HG03565 (cell line): ENCODE data around the gene OTUD4.

ENCODE experiments used
- ATAC-seq: cut with Tn5 transposase; IDR thresholded peaks from one replicate; pipeline ENCODE4 v1.9.1; 2021; ENCODE audit warnings: mild to moderate bottlenecking, moderate library complexity; ENCODE audit not compliant: unreplicated experiment

The OTUD4 gene

GRCh38 chr4:145131848-145132247 lies 48.5 kb downstream of the OTUD4 start:
- ATAC-seq = no peak

DNA sequence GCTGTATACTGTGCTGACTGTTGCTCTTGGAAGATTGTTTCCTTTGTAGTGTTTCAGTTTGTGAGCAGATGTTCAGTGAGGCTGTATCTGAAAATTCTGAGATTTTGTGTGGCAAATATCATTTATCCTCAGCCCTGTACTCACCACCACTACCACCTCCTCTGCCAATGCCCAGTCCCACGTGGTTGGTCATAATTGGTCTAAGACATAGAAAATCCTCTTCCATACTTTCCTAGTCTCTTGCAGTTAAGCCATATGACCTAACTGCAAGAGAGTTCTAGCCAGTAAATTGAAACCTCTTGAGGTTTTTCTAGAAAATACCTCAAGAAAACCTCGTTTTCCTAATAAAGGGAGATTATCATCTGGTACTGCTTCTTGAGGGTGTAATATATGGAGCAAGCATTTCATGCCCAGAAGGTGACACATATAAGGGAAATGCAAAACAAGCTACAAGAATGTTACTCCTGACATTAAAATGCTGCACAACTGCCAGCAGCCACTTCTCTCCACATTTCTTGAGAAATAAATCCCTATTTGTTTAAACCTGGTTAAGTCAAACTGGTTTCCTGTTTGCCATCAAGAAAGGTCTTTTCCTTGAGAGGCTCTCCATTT lies 49.5 kb downstream of the OTUD4 start:
- no peak for ATAC-seq

GRCh38 chr4:145130130-145130529 lies 50.3 kb downstream of the OTUD4 start:
- ATAC-seq = no peak

GRCh38 chr4:145125396-145125795 lies 55.0 kb downstream of the OTUD4 start:
- ATAC-seq = no peak

GRCh38 chr4:145108128-145108527 lies 72.3 kb downstream of the OTUD4 start:
- ATAC-seq = no peak

GRCh38 chr4:145107126-145107525 lies 73.3 kb downstream of the OTUD4 start:
- ATAC-seq = no peak

DNA sequence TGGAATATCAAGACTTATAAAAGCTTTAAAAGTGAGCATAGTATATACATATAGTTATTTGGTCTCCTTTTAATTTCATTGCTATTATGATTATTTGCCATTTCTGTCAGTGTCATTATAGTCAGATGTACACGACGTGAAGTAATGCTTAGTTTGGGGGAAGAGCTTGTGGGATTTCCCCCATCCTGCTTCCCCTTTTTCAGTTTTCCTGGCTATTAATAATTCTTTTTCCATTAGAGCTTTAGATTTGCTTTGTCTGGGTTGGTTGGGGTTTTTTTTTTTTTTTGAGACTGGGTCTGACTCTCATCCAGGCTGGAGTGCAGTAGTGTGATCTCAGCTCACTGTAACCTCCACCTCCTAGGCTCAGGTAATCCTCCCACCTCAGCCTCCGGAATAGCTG lies 76.9 kb downstream of the OTUD4 start:
- ATAC-seq = no peak

DNA sequence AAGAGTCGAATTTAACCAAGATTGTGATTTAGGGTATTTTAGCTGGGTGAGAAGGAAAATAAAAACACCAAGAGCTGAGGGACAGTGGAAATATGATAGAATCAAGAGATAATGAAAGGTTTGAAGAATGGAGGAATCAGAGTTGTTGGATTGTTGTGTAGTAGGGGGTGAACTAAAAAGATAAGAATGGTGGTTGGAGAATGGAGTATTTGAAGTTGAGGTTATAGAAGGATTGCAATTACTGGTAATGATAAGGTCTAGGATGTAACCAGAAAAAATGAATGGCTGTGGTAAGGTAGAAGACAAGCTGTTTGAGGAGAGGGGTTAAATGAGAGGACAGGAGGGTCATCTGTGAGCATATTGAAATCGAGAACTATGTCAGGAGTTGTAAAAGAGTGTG lies 77.8 kb downstream of the OTUD4 start:
- no peak for ATAC-seq

- no peak for ATAC-seq
Observed at GRCh38 chr4:145101091-145101490, 79.3 kb downstream of the OTUD4 start.

DNA sequence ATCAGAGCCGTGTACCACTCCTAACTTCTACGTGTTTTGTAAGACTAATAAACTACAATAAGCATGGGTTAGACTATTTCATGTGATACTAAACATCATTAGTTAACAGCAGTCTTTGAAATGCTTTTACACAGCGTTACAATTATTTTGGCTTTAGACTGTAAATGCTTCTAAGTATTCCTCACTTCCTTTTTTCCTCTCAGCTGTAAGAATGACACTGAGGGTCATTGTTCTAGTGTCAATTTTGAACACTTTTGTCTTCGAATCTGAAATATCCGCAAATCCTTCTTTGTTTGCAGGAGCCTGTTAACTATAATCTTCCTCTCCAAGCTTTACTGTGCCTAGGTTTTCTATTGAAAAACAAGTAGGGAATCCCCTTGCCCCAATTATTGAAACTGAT lies 80.7 kb downstream of the OTUD4 start:
- no peak for ATAC-seq

GRCh38 chr4:145098675-145099037 lies 81.7 kb downstream of the OTUD4 start:
- peak; percentile 13 for ATAC-seq

DNA sequence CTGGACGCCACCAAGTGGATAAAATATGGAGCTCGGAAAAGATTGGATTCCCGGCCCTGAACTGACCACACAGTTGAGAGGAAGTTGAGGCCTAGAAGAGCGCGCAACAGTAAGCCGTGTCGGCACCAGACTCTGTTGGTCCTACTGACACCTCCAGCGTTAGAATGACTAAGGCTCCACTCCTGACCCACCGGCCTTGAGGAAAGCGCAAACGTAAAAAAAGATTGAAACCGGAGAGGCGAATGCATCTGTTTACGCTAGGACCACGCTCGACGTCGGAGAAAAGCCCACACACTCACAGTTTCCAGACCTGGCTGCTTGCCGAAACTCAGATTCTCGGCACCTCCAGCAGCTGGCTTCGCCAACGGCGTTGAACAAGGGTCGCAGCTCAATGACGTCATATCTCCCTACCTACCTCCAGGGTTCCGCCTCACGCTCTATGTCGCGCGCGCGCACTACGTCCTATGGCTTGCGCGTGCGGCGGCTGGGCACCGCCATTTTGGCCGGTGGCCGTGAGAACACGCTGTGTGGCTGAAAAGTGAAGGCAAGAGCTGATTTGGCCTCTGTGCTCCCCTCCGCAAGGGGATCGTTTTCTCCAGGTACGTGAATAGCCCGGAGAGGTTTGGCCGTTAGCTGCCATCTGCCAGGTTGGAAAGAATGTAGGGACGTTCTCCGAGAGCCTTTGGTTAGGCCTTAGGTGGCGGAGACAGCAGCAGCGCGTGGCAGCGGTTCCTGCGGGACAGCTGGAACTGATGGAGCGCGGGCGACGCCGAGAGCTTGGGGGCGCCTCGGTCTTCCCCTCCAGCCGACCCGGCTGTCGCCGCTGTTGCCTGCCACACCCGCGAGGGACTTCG lies 82.3 kb downstream of the OTUD4 start, which contains the start of the genes ABCE1 and ANAPC10:
Gene ABCE1, plus strand, starts transcription at position 491 of the 854 bp plus-strand sequence. CDS start 6,102 bp downstream, outside the sequence.
Gene ANAPC10, minus strand, starts transcription at position 376 of the 854 bp plus-strand sequence. CDS start 2,097 bp downstream, outside the sequence.
- peak; percentile 71 for ATAC-seq

GRCh38 chr4:145097331-145097820 lies 83.0 kb downstream of the OTUD4 start:
- no peak for ATAC-seq

GRCh38 chr4:145093638-145094037 lies 86.8 kb downstream of the OTUD4 start:
- ATAC-seq = no peak

- no peak for ATAC-seq
Observed at GRCh38 chr4:145090380-145090779, 90.0 kb downstream of the OTUD4 start.

- ATAC-seq = no peak
Observed at GRCh38 chr4:145083891-145084605, 96.3 kb downstream of the OTUD4 start.
